Stimulated activated CD8-positive, alpha-beta memory T cell treated with anti-CD3 and anti-CD28 coated beads, Interleukin-12 subunit alpha, Interleukin-12 subunit beta, amount 100 ng/mL, for 24 hours (primary cell): Measurements from ENCODE around the gene HSD3B7.

Source experiments
- DNase-seq: peaks from one replicate; pipeline ENCODE4 v3.0.0-alpha.2; 2020; ENCODE audit errors: extremely low read depth

HSD3B7 gene

DNA sequence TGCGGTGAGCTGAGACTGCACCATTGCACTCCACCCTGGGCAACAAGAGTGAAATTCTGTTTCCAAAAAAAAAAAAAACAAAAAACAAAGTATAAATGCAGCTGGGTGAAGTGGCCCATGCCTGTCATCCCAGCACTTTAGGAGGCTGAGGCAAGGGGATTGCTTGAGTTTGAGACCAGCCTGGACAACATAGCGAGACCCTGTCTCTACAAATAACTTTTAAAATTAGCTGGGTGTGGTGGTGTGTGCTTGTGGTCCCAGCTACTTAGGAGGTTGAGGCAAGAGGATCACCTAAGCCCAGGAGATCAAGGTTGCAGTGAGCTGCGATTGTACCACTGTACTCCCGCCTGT lies 38.2 kb downstream of the HSD3B7 start:
- no peak for DNase-seq

DNA sequence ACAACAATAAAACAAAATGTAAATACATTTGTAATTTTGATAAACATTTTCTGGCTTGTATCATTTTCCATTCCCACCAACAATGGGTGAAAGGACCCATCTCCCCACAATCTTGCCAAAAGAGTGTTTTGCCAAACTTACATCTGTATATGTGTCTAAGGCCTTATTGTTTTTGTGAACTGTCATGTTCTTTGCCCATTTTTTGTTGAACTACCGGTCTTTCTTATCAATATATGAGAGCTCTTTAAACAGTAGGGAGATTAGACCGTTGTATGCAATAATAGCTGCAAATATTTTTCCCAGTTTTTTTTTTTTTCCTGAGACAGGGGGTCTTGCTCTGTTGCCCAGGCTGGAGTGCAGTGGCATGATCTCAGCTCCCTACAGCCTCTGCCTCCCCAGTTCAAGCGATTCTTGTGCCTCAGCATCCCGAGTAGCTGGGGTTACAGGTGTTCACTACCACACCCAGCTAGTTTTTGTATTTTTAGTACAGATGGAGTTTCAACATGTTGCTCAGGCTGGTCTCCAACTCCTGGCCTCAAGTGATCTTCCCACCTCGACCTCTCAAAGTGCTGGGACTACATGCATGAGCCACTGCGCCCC lies 38.7 kb downstream of the HSD3B7 start:
- no peak for DNase-seq

DNA sequence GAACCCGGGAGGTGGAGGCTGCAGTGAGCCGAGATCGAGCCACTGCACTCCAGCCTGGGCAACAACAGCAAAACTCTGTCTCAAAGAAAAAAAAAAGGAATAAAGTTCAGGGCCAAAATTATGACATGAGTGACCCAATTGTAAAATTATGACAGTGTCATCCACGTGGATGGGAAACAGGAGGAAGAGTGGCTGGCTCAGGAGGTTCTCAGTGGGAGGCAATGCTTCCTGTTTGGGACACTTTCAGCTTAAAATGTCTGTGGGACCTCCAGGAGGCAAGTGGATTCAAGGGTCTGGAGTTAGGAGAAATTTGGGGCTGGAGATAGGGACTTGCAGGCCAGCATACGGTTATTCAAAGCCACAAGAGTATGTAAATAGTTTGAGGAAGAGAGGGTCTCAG lies 40.3 kb downstream of the HSD3B7 start:
- no peak for DNase-seq

DNA sequence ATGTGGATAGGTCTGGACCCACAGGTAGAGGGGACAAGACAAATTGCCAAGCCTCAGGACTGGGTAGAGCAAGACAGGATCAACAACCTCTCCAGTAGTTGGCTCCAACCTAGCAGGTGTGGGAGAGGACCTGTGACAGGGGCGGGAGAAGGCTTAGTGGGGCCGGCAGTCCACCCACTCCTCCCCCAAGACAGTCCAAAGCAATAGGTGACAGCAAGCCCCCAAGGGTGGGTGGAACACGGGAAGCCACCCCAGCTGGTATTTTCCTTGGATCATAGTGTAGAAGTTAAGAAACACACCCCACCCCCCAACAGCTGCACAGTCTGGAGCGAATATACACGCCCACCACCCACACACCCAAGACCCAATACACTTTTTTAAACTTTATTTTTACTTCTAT lies 44.3 kb downstream of the HSD3B7 start:
- no peak for DNase-seq

DNA sequence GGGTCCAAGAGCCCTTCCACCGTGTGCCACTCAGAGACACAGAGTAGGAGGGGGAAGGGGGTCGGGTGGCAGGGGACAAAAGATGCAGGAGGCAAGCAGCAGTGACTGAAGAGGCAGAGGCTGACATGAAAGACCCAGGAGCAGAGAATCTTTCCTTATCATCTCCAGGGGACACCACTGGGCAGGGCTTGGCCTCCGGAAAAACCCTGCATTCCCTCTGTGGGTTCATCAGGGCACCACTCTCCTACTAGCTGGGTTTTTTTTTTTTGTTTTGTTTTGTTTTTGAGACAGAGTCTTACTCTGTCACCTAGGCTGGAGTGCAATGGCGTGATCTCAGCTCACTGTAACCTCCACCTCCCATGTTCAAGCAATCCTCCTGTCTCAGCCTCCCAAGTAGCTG lies 46.3 kb downstream of the HSD3B7 start:
- no peak for DNase-seq

DNA sequence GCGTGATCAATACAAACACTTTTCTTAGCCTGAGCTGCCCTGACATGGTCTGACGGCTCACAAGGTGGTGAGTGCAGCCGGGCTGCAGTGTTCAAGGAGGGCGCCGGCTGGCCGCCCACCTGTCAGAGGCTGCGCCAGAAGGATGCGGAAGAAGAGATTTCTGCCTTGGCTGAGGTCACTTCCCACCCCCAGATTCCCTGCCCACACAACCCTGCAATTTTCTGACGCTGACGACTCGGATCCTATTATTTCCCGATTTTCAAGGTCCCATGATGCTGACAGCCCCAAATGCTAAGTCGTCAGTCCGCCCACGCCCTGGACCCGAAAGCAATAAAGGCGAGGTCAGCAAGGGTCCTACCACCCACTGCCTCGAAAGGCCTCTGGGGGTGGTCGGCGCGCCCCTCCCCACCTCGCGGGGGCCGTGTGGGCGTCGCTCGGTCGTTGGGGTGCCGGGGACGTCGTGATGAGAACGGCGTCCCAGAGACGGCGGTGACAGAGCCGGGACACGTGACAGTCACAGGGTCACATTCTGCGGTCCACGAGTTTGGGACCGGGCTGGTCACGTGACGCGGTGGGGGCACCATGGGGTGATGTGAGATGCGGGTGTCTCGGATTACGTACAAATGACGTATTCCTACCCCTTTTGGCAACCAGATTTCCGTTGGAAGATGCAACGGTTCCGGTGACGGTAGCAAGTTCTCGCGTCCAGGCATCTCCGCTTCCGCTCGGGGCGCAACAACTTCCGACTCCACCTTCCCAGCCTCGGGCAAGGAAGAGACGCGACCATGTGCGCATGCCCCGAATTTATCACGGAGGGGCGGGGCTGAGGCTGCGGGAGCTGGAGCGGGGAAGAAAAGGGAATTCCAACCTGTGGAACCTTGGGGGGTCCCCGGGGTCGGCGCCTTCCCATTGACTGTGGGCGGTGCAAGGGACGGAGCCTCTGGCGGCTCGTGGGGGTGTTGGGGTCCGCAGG lies 48.0 kb downstream of the HSD3B7 start, which contains the start of gene STX4:
Gene STX4, plus strand, starts transcription at position 823 of the 973 bp plus-strand sequence. CDS start 248 bp downstream, outside the sequence.
- peak; percentile 93 for DNase-seq

DNA sequence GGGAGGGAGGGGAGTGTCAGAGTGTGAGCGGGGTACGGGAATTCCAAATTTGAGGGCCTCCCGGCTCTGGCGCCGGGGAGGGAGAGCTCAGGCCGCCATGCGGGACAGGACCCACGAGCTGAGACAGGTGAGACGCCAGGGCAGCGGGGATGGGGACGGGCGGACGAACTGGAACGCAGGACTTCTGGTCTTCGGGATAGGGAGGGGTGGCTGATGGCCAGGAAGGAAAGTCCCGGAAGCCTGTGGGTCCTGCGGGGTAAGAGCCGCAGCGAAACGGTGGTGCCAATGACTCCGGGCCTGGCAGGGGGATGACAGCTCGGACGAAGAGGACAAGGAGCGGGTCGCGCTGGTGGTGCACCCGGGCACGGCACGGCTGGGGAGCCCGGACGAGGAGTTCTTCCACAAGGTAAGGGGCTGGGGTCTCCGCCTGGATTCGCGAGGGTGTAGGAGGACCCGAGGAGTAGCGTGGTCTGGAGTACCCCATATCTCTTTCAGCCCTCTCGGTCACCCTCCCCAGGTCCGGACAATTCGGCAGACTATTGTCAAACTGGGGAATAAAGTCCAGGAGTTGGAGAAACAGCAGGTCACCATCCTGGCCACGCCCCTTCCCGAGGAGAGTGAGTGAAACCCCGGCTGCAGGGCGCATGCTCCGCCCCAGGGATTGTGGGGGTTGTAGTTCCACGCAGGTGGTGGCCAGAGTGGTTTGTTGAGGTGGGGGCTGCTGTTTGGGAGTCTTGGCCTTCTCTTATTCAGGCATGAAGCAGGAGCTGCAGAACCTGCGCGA lies 48.9 kb downstream of the HSD3B7 start:
- peak; percentile 81 for DNase-seq

DNA sequence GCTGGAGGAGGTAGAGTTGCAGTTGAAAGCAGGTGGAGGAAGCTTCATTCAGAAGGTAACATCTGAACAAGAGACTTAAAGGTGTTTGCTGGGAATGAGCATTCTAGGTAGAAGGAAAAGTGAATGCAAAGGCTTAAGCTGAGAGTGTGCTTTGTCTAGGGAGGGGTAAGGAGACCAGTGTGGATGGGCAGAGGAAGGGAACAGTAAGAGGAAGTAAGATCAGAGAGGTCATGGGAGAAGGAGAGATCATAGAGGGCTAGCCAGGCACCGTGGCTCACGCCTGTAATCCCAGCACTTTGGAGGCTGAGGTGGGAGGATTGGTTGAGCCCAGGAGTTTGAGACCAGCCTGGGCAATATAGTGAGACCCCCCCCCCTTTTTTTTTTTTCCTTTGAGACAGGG lies 51.7 kb downstream of the HSD3B7 start:
- no peak for DNase-seq
